GM19467 (cell line): ENCODE results near the gene SST.
"Not testable (repeated sequence)": the region's sequence is repeated elsewhere in the genome, so short reads cannot be mapped to it uniquely, and the experiment has no call there.

Experiments used
- ATAC-seq: cut with Tn5 transposase; IDR thresholded peaks from one replicate; pipeline ENCODE4 v1.9.1; 2021; ENCODE audit warnings: mild to moderate bottlenecking, moderate library complexity; ENCODE audit not compliant: unreplicated experiment

SST gene

DNA sequence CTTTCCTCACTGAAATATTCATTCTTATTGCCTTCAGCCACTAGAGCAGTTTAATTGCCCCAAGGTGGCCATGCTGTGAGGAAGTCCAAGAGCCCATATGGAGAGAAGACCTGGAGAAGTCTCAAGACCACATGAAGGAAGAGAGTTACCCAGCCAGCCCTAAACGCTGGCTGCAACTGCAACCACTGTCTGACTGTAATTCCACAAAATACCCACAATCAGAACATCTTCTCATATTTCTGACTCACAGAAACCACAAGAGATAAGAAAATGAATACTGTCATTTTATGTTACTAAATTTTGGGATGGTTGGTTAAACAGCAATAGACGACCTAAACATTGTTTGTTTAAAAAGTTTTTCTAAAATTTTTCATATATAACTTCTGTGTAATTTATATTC lies 14.7 kb upstream of the SST start:
- ATAC-seq: no peak

DNA sequence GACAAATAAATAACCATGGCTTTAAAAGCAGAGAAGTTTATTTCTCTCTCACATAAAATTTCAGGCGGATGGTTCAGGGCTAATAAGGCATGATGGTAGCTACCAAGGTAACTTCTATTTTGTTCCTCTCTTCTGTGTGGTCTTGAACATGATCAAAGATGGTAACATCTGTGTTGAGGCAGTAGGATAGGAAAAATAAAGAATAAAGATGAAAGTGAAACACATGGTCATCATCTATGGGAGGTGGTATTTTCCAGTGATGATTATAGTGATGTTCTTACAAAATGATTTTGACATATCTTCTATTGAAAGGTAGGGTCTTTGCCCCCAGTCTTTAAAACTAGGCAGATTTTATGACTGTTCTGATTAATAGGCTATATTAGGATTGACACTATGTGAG lies 14.2 kb upstream of the SST start:
- ATAC-seq: no peak

DNA sequence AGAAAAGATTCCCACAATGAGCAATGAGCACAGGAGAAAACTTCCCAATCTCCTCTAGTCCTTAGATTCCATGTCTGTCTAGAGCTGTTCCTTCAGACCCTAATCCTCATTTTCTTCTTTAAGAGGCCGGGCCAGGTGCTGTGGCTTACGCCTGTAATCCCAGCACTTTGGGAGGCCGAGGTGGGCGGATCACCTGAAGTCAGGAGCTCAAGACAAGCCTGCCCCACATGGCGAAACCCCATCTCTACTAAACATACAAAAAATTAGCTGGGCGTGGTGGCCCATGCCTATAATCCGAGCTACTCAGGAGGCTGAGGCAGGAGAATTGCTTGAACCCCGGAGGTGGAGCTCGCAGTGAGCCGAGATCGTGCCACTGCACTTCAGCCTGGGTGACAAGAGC lies 11.6 kb upstream of the SST start:
- ATAC-seq: not testable (repeated sequence)

DNA sequence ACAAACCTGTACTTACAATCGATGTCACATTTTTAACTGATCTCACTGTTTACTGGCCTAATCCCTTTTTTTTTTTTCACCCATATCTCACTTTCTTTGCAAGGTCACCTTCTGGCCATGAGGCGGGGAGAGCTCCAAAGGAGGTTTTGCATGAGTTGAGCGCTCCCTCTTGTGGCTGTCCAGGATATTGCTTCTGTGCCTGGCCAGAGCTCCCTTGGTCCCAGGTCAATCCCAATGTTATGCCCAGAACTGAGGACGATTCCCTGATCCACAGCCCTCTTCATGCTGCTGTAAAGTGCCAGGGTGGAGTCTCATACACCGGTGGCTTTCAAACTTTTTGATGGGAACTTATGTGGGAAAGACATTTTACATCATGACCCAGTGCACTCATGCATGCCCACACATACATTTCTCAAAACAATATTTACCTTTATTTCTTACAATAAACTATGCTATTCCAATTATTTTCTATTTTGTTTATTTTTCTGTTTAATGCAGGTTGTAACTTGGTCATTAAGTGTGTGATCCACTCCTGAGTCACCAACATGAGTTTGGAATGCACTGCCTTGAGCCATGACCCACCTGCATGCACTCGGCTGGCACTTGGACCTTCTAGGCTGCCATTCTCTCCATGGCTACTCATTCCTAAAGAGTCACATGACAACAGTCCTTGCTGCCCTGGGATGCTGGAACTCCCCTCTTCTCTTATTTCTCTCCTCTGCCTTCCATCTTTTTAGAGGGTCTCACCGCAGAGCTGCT lies 9.6 kb upstream of the SST start:
- no peak for ATAC-seq

DNA sequence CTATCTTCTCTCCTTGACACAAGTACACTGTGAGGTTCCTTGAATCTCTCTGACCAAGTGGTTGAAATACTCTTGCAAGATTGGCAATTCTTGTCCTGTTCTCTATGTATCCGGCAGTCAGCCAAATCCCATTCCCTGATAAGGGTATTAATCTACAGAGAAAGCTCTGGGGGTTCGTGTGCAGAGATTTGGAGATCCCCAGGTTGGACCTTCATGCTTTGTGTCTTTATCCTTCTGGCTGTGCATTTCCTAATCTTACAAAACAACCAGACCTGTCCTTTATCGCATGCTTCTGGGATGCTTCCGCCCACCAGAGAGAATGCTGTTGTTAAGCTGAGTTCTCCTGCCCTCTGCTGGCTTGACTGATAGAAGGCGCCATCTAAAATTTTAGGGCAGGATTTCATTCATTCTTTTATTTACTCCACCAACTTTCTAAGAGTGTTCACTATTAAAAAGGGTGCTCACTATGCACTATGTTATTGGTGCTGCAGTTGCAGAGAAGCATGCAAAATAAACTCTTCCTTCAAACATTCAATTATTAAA lies 8.6 kb upstream of the SST start:
- no peak for ATAC-seq

DNA sequence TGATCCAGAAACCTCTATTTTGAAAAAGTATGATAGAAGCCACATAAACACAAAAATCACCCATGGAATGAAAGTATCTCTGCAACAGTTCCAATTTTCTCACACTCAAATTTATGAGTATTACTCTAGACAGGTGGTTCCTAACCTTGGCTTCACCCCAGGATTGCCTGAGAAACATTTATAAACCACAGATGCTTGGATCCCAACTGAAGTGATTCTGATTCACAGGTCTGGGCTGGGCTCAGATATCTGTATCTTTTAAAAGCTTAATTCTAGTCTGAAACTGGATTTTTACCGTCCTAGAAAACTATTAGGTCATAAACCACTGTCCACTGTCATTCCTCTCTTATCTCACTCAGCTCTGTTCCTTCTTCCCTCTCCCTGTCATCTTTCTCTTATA lies 7.4 kb upstream of the SST start:
- no peak for ATAC-seq

DNA sequence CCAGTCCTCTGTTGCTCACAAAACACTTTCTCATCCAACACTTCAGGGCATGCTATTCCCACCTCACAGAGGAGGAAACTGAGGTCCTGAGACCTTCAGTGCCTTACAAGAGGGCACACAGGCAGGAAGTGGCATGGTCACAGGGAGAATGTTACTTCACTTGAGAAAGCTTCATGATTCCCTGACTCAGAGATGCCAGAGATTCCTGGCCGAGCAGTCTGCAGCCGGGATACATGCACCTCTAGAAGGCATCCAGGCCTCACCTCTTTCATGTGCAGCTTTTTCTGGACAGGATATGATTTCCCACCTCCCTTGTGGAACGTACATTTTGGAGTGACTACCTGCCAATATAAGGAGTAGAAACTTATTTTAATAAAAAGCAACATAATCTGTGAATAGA lies 2.8 kb upstream of the SST start:
- no peak for ATAC-seq

DNA sequence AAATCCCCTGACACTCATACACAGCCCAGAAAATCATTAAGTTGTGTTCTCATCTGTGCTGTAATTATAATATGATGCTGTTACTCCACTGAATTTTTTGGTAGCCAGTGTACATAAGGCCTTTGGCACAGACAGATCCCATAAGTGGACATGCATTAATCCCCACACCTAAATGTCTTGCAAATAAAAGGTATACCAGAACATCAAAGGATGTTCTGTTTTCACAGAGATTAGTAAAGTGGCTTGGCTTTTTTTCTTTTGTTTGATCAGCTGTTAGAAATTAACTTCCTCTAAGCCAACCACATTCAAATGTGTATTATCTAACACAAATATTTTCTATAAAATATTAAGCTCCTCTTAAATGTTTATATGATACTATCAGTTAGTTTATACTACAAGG lies 2.7 kb downstream of the SST start:
- ATAC-seq: no peak

DNA sequence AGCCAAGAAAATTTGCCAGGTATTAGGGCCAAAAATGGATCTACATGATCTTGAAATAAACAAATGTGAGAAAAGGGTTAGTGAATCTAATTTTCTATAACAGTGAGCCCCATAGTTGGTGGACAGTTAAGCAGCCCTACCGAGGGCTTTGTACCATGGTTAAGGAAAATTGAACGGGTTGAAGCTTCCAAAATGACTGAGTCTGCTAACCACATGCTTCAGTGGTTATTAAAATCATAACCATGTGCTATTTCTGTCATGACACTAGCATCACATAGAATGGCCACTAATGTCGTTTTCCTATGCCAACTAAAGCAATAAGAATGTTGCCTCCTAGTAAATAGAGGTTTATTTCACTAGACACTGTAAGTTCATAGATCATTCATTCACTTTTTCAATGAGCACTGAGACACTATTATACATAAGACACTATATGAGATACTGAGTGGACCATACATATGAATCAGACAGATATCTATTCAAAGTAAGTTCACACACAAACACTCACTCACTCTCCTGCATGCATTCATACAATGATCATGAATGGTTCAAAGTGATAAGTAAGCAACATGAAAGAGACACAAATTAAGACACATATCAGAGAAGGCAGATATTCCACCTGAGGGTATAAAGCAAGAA lies 4.3 kb downstream of the SST start:
- no peak for ATAC-seq

DNA sequence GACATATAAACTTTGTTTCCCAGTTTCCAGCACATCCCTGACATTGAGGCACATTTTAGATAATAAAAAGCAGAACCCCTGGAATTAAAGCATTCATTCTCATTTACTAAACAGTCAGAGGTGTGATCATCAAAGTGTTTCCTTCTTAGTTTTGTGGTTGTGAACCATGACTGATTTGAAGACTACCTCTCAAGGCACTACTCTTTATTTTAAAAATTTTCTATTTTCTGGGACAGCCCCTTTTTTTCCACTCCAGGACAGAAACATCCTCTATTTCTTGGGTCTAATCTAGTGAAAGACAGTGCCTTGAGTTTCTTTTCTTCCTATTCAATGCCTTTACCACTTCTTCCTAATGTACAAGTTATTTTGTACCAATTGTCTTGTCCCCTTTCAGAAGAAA lies 5.2 kb downstream of the SST start:
- no peak for ATAC-seq

DNA sequence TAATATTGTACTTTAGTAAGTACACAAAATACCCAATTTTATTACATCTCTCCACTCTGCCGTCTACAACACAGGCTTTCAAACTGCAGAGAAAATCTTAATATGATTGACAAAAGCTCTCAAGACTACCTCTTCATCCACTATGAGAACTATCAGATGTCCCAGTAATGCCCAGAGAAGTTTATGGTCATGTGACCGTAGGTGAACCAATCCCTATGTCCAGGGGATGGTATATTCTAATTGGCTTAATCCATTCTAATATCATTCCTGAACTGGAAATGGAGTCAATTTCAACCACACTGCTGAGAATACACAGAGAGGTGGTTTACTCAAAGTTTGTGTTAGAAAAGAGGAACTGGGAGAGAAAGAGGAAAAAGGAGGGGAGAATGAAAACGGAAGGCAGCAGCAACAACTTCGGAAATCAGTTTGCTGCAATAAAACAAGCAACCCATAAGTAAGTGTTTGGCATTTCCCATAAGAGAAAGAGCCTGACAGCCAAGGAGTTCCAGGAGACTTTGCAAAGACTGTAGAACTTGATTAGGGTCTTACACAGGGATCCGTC lies 7.3 kb downstream of the SST start:
- ATAC-seq: no peak

DNA sequence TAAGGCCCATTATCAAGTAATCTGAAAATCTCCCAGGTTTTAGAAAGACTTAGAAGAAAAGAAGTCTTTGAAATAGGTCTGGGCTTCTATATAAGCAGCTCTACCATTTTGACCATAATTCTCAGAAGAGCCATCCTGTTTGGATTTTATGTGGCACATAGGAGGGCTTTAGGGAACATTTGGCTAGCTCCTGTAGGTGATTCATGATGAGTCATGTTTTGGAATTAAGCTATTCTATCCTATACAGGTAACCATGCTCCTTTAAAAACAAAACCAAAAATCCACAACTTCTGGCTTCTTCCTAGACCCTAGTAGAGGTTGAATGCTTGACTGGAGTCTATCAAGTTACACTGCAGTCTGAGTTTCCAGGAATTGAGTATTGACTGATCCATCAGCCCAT lies 8.9 kb downstream of the SST start:
- no peak for ATAC-seq

DNA sequence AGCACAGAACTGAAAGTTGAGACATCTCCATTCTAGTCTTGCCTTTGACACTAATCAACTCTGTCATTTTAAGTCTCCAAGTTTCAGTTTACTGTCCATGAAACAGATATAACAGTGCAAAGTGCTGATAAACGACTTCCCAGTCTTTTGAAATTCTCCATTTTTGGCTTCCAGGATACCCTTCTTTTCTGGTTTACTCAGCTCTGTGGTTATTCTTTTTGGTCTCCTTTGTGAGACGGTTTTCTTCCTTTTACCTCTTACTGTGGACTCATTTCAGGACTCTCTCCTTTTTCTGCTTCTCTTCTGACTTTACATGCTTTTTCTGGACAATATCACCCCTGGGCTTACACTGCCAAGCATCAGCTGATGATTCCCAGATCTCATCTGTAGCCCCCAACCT lies 18.9 kb downstream of the SST start:
- ATAC-seq: no peak

DNA sequence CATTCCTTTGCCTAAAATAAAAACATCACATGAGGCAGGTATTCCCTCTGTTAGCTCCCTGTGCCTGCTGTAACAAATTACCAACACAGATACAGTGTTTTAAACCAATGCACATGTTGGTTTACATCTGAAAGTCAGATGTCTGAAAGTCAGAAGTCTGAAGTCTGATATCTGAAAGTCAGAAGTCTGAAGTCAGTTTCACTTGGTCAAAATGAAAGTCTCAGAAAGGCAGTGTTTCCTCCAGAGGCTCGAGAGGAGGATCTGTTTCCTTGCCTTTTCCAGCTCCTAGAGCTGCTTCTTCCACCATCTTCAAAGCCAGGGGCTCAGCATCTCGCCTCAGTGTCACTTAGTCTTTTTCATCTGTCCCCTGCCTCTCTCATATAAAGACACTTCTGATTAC lies 22.0 kb downstream of the SST start:
- peak; percentile 94 for ATAC-seq

DNA sequence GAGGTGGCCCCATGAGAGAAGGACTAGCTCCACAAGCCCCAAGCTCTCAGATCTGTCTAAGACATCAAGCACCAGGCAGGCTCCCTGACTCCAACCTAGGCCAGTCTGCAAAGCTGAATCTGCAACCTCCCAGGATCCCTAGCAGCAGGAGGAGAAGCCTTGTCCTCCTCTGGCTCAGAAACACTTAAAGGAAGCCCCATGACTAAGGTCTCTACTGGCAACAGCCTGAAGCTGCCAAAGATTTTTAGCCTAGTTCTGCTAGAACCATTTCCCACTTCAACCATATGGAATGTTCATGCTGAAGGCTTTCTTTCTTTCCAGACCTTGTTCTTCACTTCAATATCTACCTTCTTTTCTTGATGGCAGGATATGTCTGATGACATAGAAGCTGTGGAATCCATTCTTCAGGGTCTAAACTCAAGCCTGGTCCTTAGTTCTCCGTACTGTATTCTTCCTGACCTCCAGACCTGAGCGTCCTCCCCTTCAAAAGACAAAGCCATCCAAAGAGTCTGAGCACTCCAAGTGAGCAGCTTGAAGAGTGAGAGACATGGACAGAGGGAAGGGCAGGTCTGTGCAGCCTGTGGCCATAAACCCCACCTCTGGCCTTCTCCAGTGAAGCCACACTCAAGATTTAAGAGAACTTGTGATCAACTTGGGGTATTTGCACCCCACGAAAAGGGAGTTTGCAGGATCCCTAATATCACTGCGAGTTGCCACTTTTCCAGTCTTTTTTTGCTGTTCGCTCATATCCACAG lies 23.1 kb downstream of the SST start:
- ATAC-seq: no peak

DNA sequence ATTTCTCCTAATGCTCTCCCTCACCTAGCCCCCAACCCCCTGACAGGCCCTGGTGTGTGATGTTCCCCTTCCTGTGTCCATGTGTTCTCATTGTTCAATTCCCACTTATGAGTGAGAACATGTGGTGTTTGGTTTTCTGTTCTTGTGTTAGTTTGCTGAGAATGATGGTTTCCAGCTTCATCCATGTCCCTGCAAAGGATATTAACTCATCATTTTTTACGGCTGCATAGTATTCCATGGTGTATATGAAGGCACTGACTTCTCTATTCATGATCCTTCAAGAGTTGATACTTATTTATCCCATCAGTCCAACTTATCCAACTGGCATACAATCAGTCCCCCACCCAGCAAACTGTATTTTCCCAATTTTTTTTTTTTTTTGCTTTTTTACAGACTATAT lies 24.8 kb downstream of the SST start:
- not testable (repeated sequence) for ATAC-seq

DNA sequence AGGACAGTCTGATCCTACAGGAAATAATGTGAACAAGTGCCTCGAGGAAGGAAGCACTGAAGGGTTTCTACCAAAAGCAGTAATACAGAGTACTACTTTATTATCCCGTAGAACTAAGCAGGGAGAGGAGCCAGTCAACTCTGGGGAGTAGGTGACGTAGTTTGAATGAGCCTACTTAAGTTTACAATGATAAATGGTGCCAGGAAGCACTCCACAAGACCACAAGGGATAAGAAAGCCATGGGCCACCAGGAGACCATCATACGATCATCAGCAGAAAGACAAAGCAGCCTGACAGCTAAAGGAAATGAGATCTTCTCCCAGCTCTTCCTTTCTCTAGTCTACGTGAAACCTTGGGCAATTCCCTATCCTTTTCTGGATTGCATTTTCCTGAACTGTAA lies 27.3 kb downstream of the SST start:
- ATAC-seq: no peak

DNA sequence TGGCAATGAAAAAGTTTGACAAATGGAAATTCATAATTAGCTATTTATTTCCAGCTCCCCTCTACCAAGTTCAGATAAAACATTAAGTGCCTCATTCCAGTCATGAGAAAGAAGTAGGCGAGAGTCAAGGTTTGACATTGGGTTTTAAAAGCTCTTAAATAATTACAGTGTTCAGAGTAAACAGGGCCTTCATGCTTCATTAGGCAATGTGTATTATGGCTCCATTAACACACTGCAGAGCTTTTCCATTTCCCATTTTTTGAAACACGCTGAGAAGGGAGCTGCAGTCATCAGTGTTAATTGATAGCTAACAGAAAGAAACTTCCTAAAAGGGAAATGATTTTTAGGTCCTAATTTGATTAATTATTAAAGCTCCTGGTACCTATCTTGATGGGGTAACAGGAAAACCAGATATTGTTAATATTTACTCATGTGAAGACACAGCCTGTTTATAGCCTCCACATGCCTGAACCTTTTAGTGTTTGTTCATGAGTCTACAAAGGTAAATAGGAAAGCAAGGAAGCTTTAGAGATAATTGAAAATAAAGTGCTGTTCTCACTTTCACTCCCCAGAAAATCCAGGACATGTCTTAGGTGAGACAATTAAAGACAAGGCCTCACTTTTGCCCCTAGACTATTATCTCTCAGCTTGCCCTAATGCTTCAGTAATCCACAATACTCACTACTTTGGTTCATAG lies 28.7 kb downstream of the SST start:
- ATAC-seq: no peak

DNA sequence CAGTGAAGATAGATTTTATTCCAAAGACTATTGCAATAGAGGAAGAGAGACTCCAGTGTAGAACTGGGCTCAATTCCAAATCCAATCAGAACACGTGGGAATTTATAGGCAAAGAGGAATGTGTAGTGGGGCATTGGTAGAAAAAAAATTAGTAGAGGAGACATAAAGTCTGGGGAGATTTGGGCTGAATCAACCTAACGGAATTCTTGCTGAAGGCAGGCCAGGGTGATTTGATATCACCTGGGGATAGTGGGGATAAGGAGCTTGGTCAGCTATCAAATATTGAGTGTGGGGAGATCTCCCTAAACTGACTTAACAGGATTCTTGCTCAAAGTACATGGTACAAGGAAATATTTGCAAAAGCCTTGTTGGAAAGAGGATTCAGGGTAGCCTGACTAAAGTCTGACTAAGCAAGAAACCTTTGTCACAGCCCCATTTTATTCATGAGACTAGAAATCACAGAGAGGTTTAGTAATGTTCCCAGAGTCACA lies 29.6 kb downstream of the SST start:
- ATAC-seq: no peak

DNA sequence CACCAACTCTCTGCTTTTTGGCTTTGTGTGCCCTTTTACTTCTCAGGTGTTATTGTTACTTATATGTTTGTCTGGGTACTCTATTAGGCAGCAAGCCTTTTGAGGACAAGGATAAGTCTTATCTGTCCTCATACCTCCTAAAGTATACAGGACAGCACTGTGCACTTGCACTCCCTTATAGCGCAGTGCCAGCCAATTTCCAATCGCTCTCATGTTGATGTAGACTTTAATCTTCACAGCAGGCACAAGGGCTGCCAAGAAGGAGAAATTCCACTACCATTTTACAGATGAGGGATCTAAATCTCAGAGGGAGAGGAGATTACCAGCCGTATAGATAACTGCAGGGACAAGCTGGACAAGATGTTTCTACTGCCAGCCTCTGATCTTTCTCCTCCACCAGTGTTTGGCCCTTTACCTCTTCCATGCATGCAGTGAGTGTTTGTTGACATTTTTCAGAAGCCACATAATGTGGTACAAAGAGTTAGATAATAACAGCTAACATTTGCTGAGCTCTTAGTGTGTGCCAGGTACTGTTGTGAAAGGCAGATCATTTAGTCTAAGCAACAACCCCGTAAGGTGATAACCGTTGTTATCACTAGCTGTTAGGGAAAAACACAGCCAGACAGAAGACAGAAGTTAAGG lies 30.1 kb downstream of the SST start:
- no peak for ATAC-seq
